ENCODE measurements around the gene KEAP1.

DNA sequence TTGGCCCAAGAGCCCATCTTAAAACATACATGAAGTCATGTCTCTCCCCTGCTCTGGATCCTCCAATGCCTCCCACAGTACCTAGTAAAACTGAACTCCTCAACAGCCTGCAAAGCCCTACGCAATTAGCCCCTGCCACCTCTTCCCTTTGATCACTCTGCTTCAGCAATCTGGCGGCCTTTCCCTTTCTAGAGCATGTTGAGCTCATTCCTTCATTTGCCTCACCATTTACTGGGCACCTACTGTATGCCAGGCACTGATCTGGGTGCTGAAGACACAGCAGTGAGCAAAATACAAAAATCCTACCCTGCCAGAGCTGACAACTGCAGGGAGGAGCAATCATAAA, 2.9 kb downstream of the KEAP1 start:
- TF ChIP-seq, protein P1, sequence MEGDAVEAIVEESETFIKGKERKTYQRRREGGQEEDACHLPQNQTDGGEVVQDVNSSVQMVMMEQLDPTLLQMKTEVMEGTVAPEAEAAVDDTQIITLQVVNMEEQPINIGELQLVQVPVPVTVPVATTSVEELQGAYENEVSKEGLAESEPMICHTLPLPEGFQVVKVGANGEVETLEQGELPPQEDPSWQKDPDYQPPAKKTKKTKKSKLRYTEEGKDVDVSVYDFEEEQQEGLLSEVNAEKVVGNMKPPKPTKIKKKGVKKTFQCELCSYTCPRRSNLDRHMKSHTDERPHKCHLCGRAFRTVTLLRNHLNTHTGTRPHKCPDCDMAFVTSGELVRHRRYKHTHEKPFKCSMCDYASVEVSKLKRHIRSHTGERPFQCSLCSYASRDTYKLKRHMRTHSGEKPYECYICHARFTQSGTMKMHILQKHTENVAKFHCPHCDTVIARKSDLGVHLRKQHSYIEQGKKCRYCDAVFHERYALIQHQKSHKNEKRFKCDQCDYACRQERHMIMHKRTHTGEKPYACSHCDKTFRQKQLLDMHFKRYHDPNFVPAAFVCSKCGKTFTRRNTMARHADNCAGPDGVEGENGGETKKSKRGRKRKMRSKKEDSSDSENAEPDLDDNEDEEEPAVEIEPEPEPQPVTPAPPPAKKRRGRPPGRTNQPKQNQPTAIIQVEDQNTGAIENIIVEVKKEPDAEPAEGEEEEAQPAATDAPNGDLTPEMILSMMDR (IDR thresholded peaks at IDR 0.05; ENCODE audit: poor library complexity, severe bottlenecking) = no peak
- TF ChIP-seq EZH2 (IDR thresholded peaks at IDR 0.05; ENCODE audit: borderline replicate concordance, insufficient read depth, low read length, poor library complexity, severe bottlenecking) (no peak), MXI1 (conservative IDR thresholded peaks at IDR 0.05; ENCODE audit: poor library complexity, severe bottlenecking) (no peak), POLR2AphosphoS5 (IDR thresholded peaks at IDR 0.05) (no peak), RAD21 (conservative IDR thresholded peaks at IDR 0.05) (no peak), TAF1 (IDR thresholded peaks at IDR 0.05; ENCODE audit: low read depth) (no peak)
- TF ChIP-seq, protein P2, sequence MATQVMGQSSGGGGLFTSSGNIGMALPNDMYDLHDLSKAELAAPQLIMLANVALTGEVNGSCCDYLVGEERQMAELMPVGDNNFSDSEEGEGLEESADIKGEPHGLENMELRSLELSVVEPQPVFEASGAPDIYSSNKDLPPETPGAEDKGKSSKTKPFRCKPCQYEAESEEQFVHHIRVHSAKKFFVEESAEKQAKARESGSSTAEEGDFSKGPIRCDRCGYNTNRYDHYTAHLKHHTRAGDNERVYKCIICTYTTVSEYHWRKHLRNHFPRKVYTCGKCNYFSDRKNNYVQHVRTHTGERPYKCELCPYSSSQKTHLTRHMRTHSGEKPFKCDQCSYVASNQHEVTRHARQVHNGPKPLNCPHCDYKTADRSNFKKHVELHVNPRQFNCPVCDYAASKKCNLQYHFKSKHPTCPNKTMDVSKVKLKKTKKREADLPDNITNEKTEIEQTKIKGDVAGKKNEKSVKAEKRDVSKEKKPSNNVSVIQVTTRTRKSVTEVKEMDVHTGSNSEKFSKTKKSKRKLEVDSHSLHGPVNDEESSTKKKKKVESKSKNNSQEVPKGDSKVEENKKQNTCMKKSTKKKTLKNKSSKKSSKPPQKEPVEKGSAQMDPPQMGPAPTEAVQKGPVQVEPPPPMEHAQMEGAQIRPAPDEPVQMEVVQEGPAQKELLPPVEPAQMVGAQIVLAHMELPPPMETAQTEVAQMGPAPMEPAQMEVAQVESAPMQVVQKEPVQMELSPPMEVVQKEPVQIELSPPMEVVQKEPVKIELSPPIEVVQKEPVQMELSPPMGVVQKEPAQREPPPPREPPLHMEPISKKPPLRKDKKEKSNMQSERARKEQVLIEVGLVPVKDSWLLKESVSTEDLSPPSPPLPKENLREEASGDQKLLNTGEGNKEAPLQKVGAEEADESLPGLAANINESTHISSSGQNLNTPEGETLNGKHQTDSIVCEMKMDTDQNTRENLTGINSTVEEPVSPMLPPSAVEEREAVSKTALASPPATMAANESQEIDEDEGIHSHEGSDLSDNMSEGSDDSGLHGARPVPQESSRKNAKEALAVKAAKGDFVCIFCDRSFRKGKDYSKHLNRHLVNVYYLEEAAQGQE (IDR thresholded peaks at IDR 0.05; ENCODE audit: borderline replicate concordance) = no peak

All from neural cell (in vitro differentiated cells).